GM12801 (cell line): ENCODE results near the gene MRTFB.

Source experiments
- CTCF ChIP-seq: IDR thresholded peaks from one replicate; pipeline ENCODE4 v1.5.1; 2011; ENCODE audit warnings: control low read depth; ENCODE audit not compliant: insufficient read length; ENCODE audit errors: extremely low read depth

Gene MRTFB

GRCh38 chr16:14146445-14146844 is 75.3 kb downstream of the MRTFB start:
- TF ChIP-seq CTCF = no peak

GRCh38 chr16:14148016-14148415 is 76.9 kb downstream of the MRTFB start:
- TF ChIP-seq CTCF = no peak

GRCh38 chr16:14148569-14148968 is 77.5 kb downstream of the MRTFB start:
- no peak for TF ChIP-seq CTCF

GRCh38 chr16:14150796-14151195 is 79.7 kb downstream of the MRTFB start:
- TF ChIP-seq CTCF = no peak

GRCh38 chr16:14151256-14152030 is 80.3 kb downstream of the MRTFB start:
- no peak for TF ChIP-seq CTCF

GRCh38 chr16:14155572-14156190 is 84.6 kb downstream of the MRTFB start:
- TF ChIP-seq CTCF = no peak

GRCh38 chr16:14164916-14165662 is 94.0 kb downstream of the MRTFB start:
- no peak for TF ChIP-seq CTCF
